Breast epithelium (tissue), 4 donors: Measurements from ENCODE around the gene SNPH. TPM values are rescaled to one million over a fixed set of nuclear protein-coding genes. Genes with fewer than 3 reads are reported as not detected.

ENCODE experiments used
- DNase-seq, 2 donors: peaks; one replicate each; pipeline ENCODE4 v3.0.0-alpha.2; 2019; ENCODE audit warnings: low spot score in 2 of 2
- H3K27ac ChIP-seq, 2 donors: fragments of 200-600 bp; sonication (generic) in 1 of 2; one replicate each; pipeline ENCODE4 v1.5.1; 2016 to 2019; ENCODE audit warnings: mild to moderate bottlenecking in 1 of 2
- H3K27me3 ChIP-seq, 2 donors: fragments of 200-600 bp; sonication (generic) in 1 of 2; one replicate each; pipeline versions ENCODE4 v1.5.1 to v1.6.0; 2017 to 2019; ENCODE audit warnings: control low read depth in 1 of 2, mild to moderate bottlenecking in 1 of 2
- H3K36me3 ChIP-seq: fragments of 200-600 bp; one replicate; pipeline ENCODE4 v1.5.1; 2019
- H3K4me1 ChIP-seq, 2 donors: fragments of 200-600 bp; sonication (generic); one replicate each; pipeline ENCODE4 v1.5.1; 2016 to 2019; ENCODE audit warnings: control low read depth in 1 of 2
- H3K4me3 ChIP-seq, 3 donors: fragments of 200-600 bp; sonication (generic); 1 replicate in 2 of 3; 2 replicates in 1 of 3; pipeline ENCODE4 v1.5.1; 2016 to 2019; ENCODE audit warnings: mild to moderate bottlenecking in 3 of 3, moderate library complexity in 2 of 3
- H3K9me3 ChIP-seq, 2 donors: fragments of 200-600 bp; sonication (generic) in 1 of 2; one replicate each; pipeline ENCODE4 v1.5.1; 2016 to 2019; ENCODE audit warnings: control low read depth in 1 of 2
- POLR2A ChIP-seq: fragments of 450-650 bp; IDR thresholded peaks from one replicate; pipeline ENCODE4 v1.6.1; 2016; ENCODE audit warnings: antibody characterized with exemption, mild to moderate bottlenecking, moderate library complexity
- POLR2AphosphoS5 ChIP-seq, 3 donors: sonication (generic); formaldehyde crosslinking; IDR thresholded peaks; one replicate each; pipeline ENCODE4 v1.6.1; 2017; ENCODE audit warnings: antibody characterized with exemption in 3 of 3
- intact Hi-C: fragments of 100-400 bp; cut with DNase I; formaldehyde crosslinking; loops from one replicate; pipeline ENCODE4 v1.15.1; 2023; ENCODE audit warnings: low total_unique reads
- total RNA-seq, 3 donors: library from RNA; depleted of rRNA; stranded (reverse); fragments of >200 nt; gene quantifications; one replicate each; pipeline ENCODE4 v1.1.0, GENCODE V29; 2016
- TF ChIP-seq, protein P1 (sequence below), 3 donors: fragments of 450-650 bp; IDR thresholded peaks; one replicate each; pipeline ENCODE4 v1.5.1; 2016 to 2017; ENCODE audit warnings: antibody characterized with exemption in 3 of 3, mild to moderate bottlenecking in 3 of 3, moderate library complexity in 3 of 3

The SNPH gene
- total RNA-seq, 3 donors from 2014 or later = 2.3 to 4.0 (median 3.5) TPM

DNA sequence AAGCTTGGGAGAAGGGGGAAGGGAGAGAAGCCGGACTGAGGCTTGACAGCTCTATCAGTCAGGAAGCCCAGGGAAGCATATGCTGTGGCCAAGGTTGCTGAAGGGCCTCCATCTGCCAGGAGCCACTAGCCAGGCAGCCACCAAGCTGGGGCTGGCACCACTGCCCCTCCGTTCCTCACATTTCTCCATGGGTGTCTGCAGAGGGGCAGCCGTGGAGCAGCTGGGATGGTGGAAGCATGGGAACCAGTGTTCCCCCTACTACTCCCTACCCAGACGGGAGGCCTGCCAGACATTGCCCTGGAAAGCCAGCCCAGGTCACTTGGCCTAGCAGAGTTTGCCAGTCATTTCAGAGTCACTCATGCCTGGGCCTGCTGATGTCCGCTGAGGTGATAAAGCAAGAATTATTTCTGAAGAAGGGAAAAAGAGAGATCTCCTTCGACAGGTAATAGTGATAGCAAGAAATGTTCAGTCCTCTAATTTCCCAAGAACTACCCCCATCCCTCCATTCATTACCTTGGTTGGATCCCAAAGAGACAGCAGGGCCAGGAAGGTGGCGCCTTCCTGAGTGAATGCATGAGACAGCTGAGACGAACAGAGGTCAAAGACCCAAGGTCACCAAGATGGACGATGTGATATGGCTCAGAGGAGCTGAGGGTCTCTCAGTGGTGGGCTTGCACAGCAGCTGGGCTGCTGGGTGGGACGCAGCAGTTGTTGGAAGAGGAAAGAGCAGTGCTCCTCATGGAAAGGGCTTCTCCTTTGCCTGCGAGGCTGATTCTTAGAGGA, 21.9 kb downstream of the SNPH start:
- H3K4me1 ChIP-seq = no peaks in the 10 kb centered on the region
- H3K36me3 ChIP-seq = no peaks in the 10 kb centered on the region
- intact Hi-C loops = no loop called here
- H3K4me3 ChIP-seq = no peak overlapping the region
- no peak for DNase-seq
- H3K27me3 ChIP-seq = no peaks in the 10 kb centered on the region
- no peaks in the 10 kb centered on the region for H3K9me3 ChIP-seq
- no peak for TF ChIP-seq POLR2AphosphoS5 (IDR thresholded peaks at IDR 0.05)
- no peak for TF ChIP-seq POLR2A
- TF ChIP-seq, protein P1, sequence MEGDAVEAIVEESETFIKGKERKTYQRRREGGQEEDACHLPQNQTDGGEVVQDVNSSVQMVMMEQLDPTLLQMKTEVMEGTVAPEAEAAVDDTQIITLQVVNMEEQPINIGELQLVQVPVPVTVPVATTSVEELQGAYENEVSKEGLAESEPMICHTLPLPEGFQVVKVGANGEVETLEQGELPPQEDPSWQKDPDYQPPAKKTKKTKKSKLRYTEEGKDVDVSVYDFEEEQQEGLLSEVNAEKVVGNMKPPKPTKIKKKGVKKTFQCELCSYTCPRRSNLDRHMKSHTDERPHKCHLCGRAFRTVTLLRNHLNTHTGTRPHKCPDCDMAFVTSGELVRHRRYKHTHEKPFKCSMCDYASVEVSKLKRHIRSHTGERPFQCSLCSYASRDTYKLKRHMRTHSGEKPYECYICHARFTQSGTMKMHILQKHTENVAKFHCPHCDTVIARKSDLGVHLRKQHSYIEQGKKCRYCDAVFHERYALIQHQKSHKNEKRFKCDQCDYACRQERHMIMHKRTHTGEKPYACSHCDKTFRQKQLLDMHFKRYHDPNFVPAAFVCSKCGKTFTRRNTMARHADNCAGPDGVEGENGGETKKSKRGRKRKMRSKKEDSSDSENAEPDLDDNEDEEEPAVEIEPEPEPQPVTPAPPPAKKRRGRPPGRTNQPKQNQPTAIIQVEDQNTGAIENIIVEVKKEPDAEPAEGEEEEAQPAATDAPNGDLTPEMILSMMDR (IDR thresholded peaks at IDR 0.05) = no peak
- H3K27ac ChIP-seq = no peak overlapping the region

DNA sequence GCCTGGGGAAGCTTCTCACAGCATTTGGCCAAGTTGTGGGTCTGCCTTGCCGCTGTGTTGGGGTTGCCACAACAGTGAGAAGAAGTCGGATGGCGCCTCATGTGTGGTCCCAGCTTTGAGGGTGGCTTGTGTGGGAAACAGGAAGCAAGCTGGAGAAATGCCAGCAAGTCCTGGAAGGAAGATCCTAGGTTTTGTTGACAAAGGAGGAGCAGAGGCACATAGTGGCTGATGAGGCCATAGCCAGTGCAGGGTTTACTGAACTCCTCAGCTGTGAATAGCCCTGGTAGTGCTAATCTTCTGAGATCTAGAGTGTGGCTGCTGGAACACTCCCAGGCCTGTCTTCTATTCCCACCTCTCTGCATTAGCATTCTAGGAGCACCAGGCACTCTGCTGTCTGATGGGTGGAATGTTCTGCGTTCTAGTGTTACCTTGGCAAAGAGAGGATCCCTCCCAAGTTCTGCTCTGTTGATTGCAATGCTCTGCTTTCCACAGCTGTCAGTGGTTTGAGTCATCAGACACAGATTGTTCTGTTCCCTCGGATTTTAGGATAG, 25.2 kb downstream of the SNPH start:
- Histone ChIP-seq H3K4me3 (no peak overlapping the region), H3K27ac (no peak overlapping the region), H3K27me3 (no peaks in the 10 kb centered on the region), H3K9me3 (no peaks in the 10 kb centered on the region), H3K4me1 (no peaks in the 10 kb centered on the region), H3K36me3 (no peaks in the 10 kb centered on the region)
- TF ChIP-seq POLR2A = no peak
- TF ChIP-seq, protein P1 (IDR thresholded peaks at IDR 0.05) = no peak
- no peak for TF ChIP-seq POLR2AphosphoS5 (IDR thresholded peaks at IDR 0.05)
- intact Hi-C loops = no loop called here
- no peak for DNase-seq

DNA sequence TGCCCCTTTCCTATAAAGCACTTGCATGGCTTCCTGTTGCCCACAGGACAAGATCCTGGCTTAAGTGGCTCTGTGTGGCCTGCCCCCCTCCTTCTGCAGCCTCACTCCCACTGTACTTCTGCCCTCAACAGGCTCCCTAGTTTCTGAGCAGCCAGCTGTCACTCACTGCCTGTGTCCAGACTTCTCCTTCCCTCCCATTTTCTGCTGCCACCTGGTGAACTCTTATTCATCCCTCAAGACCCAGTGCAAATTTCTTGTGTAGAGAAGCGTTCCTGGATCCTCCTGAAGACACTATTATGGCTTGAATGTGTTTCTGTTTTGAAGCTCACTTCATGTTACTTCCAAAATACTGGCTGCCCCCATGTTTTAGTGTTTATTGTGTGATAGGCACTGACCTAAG, 26.5 kb downstream of the SNPH start:
- TF ChIP-seq, protein P1 (IDR thresholded peaks at IDR 0.05) = no peak
- TF ChIP-seq POLR2A (no peak), POLR2AphosphoS5 (IDR thresholded peaks at IDR 0.05) (no peak)
- DNase-seq = no peak

DNA sequence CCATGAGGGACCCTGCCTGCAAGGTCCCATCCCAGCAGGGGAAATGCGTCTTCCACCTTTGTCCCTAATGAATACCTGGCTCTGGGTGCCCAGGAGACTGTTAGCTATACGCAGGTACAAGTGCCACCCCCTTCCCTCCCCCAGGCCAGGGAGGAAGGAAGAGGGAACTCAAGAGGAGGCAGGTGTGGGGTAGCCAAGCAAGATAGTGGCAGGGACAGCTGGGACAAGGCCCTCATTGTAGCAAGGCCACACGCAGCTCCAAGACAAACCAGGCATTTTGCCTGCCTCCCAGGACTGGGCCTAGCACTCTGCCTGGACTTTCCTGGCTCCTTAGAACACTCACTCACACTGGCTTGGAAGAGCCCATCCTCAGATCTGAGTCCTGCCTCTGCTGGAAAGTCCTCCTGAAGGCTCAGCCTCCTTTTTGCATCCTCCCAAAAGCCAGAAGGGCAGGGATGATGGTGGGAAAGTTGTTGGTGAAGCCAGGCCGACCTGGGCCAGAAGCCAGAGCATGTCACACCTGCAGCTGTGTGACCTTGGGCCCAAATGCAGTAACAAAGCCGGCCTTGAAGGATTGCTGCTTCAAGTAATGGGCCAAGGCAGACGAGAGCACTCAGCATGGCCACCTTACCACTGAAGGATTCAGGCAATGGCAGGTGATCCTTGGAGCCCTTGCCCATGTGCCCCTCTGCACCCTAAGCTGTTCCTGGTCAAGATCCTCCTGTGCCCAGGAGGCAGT, 27.7 kb downstream of the SNPH start:
- Histone ChIP-seq H3K27me3 (no peaks in the 10 kb centered on the region), H3K9me3 (no peaks in the 10 kb centered on the region), H3K36me3 (no peaks in the 10 kb centered on the region), H3K27ac (no peak overlapping the region), H3K4me1 (no peaks in the 10 kb centered on the region), H3K4me3 (no peak overlapping the region)
- no peak for DNase-seq
- TF ChIP-seq, protein P1 (IDR thresholded peaks at IDR 0.05) = no peak
- no peak for TF ChIP-seq POLR2AphosphoS5 (IDR thresholded peaks at IDR 0.05)
- no peak for TF ChIP-seq POLR2A
- intact Hi-C loops = no loop called here

More for the DNA sequence above, 26.5 kb downstream of the SNPH start:
- intact Hi-C loops = no loop called here
- H3K27ac ChIP-seq = no peak overlapping the region
- H3K4me1 ChIP-seq = no peaks in the 10 kb centered on the region
- H3K4me3 ChIP-seq = no peak overlapping the region
- H3K27me3 ChIP-seq = no peaks in the 10 kb centered on the region
- H3K36me3 ChIP-seq = no peaks in the 10 kb centered on the region
- H3K9me3 ChIP-seq = no peaks in the 10 kb centered on the region

DNA sequence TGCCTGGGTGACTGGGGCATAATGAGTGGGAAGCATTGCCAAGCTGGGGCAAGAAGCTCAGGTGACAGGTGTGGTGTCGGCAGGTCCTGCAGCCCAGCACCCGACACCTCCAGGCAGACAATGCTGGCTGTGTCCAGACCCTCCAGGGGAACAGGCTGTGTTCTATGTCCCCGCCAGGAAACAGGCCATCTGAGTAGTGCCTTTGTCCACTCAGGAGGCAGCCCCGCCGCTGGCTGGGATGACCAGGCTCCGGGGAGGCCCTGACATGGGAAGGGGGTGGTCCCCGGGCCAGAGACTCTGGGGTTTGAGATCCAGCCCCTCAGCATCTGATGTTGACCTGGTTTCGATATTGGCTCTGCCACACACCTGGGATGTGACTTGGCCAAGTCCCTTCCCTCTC, 28.4 kb downstream of the SNPH start:
- TF ChIP-seq POLR2AphosphoS5 (IDR thresholded peaks at IDR 0.05) (no peak), POLR2A (no peak)
- TF ChIP-seq, protein P1 (IDR thresholded peaks at IDR 0.05) = no peak
- Histone ChIP-seq H3K27ac (no peak overlapping the region), H3K4me1 (no peaks in the 10 kb centered on the region), H3K36me3 (no peaks in the 10 kb centered on the region), H3K4me3 (no peak overlapping the region), H3K27me3 (no peaks in the 10 kb centered on the region), H3K9me3 (no peaks in the 10 kb centered on the region)
- intact Hi-C loops = no loop called here
- no peak for DNase-seq
